ENCODE results near the gene ANKMY2.
"Not testable (repeated sequence)": the region's sequence is repeated elsewhere in the genome, so short reads cannot be mapped to it uniquely, and the experiment has no call there.

The ANKMY2 gene

DNA sequence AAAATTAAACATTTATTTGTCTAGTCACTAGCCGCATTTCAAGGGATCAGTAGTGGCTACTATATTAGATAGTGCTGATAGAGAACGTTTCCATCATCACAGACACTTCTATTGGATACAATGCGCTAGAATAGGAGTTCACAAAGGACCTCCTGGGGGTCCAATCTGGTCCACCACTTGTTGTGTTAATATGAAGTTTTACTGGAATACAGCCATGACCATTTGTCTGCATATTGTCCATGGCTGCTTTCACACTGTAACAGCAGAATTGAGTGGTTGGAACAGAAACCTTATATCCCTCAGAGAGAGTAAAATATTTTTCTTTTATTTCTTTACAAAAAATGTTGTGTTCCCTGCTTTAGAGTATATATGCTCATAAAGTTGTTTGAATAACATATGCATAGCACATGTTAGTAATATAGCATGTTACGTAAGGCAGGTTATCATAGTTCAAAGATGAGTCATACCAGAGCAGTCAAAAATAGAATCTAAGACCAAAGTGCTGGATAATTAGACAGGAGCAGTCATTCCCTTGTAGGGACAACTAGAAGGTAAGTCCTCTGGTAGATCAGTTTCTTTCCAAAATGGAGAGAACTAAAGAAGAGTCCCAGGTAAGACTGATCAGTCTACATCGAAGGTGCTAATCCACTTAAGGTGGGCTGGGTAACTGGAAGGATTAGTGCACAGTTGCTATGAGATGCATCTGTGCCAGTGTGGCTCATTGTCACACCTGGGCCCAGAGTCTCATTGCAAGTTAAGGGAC is 15.3 kb upstream of the ANKMY2 start:
- no peak for DNase-seq (ENCODE audit: low read depth, low spot score)

DNA sequence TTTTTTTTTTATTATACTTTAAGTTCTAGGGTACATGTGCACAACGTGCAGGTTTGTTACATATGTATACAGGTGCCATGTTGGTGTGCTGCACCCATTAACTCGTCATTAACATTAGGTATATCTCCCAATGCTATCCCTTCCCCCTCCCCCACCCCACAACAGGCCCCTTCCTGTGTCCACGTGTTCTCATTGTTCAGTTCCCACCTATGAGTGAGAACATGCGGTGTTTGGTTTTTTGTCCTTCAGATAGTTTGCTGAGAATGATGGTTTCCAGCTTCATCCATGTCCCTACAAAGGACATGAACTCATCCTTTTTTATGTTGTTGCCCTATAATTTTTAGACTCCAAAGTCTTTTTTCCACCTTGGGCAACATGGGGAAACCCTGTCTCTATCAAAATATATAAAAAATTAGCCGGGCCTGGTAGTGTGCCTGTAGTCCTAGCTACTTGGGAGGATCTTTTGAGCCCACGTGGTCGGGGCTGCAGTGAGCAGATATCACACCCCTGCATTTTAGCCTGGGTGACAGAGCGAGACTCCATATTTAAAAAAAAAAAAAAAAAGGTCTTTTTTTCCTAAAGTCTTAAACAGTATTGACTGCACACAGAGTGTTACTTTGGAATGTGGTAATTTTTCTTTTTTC is 14.4 kb upstream of the ANKMY2 start:
- DNase-seq (ENCODE audit: low read depth, low spot score), result not testable (repeated sequence)

More for the DNA sequence above, 15.3 kb upstream of the ANKMY2 start:
- H3K27ac ChIP-seq, result no peak overlapping the region

DNA sequence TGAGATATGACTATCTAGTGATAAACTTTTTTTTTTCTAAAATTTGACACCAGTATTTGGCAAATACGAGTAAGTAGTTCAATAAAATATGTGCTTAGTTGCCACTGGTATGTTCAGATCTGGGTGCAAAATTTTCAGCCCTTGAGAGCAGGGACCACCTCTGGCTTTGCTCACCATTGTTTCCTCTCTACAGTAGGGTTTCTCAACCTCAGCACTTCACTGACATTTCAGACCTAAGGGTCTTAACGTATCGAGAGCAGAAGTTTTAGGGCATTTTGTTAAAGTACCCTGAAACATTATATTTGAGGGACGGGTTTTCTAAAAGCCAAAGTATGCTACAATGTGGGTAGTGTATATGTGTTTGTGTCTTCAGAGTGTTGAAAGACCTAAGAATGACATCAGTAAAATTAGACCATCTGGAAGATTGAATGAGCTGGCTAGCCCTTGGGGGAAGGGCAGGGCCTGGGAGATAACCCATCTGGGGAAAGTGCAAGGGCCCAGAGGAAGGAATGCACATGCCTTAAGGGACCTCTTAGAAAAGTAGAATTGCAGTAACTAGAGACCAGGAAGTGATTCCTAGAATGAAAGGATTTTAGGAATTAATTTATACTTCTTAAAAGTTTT is 12.2 kb upstream of the ANKMY2 start:
- H3K27ac ChIP-seq, result no peak overlapping the region
- no peak for DNase-seq (ENCODE audit: low read depth, low spot score)

More for the DNA sequence above, 14.4 kb upstream of the ANKMY2 start:
- H3K27ac ChIP-seq, result not testable (repeated sequence)

DNA sequence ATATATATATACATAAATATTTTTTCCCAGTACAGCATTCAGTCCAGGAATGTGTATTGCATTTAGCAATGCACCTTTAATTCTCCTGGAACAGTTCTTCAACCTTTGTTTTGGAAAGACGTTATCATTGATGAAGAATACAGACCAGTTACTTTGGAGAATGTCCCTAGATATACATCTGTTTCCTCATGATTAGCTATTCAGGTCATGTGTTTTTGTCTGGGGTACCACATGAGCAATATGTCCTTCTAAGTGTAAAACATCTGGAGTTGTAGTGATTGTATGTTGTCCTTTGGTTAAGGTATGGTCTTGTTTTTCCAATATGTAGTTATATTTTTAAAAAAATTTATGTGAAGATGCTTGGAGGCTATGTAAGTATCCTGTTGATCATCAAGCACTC is 10.6 kb upstream of the ANKMY2 start:
- no peak for DNase-seq (ENCODE audit: low read depth, low spot score)
- H3K27ac ChIP-seq, result no peak overlapping the region

DNA sequence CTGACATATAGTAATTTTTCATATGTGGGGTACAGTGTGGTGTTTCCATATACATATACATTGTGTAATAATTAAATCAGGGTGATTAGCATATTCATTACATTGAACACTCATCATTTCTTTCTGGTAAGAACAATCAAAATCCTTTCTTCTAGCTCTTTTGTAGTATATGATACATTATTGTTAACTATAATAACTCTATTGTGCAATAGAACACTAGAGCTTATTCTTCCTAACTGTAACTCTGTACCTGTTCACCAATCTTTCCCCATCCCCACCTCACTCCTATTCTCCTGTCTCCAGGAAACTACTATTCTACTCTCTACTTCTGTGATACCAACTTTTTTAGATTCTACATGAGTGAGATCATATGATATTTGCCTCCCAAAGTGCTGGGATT is 9.8 kb upstream of the ANKMY2 start:
- no peak overlapping the region for H3K27ac ChIP-seq
- no peak for DNase-seq (ENCODE audit: low read depth, low spot score)

DNA sequence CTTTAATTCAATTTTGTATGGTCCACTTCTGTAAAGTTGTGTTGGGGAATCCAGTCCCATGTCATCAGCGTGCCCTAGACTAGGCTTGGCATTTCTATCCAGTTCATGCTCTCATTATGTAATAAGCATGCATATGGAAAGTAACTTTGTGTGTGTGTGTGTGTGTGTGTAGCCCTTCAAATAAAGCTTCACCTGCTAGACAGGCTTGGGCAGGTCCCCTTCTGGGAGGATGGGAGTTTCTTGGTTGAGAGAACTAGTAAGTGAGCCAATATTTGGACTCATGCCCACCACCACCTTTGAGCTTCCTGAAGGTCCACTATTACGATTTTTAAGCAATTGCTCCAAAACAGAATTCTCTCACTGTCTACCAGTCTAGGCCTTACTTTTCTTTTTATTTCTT is 7.3 kb upstream of the ANKMY2 start:
- peak; percentile 96 for DNase-seq (ENCODE audit: low read depth, low spot score)
- peak overlapping the region; percentile 51 for H3K27ac ChIP-seq

DNA sequence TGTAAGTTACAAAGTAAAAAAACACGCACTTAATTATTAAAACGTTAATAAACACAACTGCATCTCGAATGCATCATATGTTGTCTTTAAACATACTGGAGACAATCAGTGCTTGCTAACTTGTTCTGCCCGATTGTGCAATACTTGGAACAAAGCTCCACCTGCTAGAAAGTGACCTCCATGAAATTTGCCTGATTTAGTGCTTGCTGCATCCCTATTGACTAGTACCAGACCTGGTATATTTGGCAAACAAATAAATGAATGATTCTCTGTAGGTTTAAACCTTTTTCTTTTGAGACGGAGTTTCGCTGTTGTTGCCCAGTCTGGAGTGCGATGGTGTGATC is 6.7 kb upstream of the ANKMY2 start:
- DNase-seq (ENCODE audit: low read depth, low spot score), result no peak

DNA sequence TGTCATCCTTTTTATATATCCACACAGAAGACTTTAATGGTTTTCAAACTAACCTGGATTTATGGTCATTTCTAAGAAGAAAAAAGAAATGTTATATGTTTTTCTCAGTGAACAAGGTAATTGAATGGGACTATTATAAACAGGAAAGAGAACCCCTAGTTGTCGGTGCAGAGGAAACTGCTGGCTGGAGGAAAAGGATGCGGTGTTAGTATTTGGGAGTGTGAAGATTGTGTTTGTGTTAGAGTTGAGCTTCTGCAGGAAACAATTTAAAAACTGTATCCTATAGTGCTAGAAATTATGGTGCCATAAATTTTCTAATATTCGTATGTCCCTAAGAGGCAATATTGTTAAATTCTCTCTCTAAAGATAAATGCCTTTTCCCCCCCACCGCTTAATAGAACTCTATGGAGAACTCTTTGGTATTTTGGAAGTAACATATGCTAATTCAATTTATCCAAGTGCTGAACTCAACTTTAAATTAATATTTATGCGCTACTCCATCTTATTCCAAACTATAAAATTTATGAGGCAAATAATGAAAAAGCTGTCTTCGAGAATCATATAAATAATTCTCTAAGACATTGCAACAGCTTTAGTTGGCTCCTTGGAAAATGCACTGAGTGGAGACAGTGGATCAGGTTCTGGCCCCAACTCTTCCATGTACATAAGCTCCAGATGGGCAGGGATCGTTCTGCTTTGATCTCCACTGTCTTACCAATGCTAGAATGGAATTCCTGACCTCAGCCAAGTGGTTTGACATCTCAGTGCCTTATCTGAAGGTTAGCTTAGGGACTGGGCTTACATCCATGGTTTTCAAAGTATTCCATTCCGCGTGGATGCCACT is 6.1 kb upstream of the ANKMY2 start:
- H3K27ac ChIP-seq, result no peak overlapping the region
- no peak for DNase-seq (ENCODE audit: low read depth, low spot score)

More for the DNA sequence above, 6.7 kb upstream of the ANKMY2 start:
- peak overlapping the region; percentile 51 for H3K27ac ChIP-seq

DNA sequence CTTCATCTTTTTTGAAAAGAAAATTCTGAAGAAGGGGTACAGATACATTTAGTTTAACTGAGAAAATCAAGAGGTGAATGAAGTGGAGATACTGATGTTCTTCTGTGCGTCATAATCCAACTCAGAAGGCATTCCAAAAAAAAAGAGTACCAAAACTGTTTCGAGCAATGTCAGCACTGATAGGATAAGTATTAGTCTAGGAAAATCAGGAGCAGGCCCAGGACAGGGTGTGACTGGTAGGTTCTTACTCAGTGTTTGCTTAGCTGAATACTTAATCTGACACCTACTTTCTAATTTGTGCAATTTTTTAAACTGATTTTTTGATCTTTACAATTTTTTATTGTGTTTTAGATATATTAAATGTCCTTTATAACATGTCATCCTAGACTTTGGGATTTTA is 4.7 kb upstream of the ANKMY2 start:
- peak overlapping the region; percentile 37 for H3K27ac ChIP-seq
- DNase-seq (ENCODE audit: low read depth, low spot score), result no peak

DNA sequence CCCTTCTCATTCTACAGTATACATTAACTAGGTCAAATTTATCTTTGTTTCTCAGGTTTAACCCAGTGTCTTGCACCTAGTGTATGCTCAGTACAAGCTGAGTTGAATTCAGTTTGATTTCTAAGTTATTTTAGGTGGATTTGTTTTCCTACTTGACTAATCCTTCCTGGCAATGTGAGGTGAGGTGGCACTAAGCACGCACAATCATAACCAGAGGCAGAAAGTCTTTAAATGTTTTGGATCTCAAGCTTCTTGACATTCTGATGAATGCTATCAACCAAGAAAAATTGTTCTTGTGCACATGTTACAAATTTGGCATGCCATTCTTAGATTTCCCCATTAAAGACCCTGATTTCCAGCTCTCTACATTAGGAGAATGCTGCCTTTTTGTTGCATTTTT is 3.6 kb upstream of the ANKMY2 start:
- DNase-seq (ENCODE audit: low read depth, low spot score), result no peak
- H3K27ac ChIP-seq, result peak overlapping the region; percentile 37

DNA sequence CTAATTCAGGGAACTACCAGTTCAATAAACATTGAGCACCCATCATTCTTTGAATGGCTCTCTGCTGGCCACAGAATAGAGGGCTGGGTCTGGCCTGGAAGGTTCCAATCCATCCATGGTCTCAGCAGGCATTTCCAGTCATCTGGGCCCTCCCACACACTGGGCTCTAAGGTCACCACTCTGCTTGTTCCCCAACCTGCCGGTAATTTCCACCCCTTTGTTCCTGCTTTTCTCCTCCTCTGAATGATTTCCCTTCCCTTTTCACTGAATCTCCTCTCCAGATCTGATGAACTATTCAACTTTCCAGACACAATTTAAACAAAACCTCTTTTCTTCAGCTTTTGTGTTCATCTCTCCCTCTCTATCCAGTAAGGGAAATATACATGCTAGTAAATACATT is 3.0 kb upstream of the ANKMY2 start:
- H3K27ac ChIP-seq, result peak overlapping the region; percentile 37
- DNase-seq (ENCODE audit: low read depth, low spot score), result no peak

DNA sequence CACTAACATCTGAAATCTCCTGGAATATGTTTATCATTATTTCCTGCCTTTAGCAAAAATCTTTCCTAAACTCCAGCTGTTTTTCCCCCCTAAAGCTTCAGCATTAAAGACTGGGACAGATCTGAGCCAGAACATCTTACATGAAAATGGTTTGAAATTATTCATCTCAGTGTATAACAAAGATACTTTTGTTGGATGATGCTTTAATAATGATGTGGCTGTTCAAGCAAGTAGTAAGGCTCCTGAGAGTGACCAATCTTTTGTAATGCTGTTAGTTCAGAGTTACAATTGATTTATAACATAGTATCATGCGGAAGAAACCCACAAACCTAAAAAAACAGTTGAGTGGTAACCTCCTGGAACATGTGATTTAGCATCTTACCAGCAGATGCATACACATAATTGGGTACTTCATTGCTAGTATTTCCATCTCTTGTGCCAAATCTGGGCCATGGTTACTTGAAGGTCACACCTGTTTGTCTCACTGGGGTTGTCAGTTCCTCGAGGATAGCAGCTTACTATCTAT is 1.9 kb upstream of the ANKMY2 start:
- peak overlapping the region; percentile 6 for H3K27ac ChIP-seq
- DNase-seq (ENCODE audit: low read depth, low spot score), result no peak

DNA sequence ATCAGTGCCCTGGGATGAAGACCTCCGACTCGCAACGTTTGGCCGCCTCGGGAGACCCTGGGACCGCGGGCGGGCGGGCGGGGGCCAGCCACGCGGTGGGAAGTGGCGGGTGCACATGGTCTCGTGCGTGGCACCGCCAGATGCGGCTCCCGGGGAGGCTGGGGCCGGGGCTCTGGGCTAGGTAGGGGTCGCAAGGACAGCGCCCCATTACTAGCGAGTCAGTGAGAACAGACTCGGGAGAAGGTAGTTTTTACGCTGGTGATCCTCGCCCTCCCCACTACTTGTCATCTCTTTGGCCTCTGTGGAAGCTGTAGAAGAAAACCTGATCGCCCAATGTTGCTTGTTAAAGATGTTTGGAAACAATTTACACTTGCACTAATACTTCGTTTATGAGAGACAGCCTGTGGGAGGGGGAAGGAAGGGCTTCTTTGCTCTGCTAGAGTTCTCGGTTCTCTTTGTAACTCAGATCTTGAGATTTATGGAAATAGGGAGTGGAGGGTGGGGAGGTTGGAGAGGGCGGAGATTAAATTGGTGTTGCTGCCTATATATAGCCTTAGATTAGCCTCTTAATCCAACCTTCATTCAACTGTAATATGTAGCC is 1.0 kb upstream of the ANKMY2 start:
- no peak for DNase-seq (ENCODE audit: low read depth, low spot score)

DNA sequence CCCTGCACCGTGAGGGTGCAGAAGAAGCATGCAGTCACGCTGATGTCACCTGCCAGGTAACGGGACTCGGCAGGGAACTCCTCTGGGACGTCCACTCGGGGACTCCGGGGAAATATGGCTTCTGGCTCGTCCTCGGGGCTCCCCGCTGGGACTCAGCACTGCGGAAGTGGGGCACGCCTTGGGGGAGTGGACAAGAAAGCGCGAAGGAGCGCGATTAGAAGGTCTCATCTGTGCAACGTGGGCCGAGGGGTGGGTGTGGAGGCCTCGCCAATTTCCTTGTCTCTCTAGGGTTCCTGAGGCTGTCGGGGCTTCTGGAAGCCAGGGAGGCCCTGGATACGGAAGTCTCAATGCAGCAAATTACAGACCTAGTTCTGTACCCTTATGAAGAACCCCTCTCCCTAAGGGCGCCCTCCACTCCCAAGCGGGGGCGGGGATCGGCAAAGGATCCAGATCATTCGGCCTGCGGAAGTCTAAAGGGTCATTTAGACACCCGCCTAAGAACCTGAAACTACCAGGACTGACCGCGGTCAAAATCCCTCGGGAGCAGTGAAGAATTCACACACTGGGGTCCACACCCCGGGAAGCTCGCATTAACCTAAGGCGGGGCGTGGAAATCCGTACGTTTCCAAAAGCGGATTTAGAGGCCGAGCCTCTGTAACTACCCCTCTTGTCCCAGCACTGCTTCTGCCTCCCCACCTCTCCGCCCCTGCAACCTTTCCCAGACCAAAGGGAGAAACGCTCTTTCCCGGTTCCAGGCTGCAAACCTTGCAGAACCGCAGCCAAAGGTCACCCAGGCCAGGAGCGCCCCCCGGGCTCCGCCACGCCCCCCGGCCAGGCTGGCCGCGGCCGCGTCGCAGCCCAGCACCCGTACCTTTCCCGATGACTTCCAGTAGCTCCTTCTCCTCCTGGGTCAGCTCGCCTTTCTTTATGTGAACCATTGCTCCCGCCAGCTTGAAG is 640 bp downstream of the ANKMY2 start:
- DNase-seq (ENCODE audit: low read depth, low spot score), result no peak
- peak overlapping the region; percentile 75 for H3K27ac ChIP-seq

More for the DNA sequence above, 1.0 kb upstream of the ANKMY2 start:
- peak overlapping the region; percentile 75 for H3K27ac ChIP-seq

DNA sequence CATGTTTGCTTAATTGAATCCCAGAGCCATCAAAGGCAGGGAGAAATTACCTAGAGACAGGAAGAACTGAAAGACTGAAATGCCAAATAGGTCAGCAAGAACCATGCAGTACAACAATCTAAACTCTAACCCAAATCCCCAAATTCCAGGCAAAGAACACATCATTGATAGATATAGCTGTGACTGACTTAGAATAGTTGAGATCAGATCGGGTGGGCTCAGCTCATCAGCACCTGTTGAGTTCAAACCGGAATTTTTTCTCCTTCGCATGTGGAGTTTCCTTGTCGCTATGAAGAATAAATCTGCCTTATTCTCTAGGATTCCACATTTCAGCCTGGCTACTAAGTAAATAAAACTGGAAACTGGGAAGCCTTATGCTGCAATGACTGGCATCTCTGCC is 1.4 kb downstream of the ANKMY2 start:
- no peak overlapping the region for H3K27ac ChIP-seq
- DNase-seq (ENCODE audit: low read depth, low spot score), result no peak

DNA sequence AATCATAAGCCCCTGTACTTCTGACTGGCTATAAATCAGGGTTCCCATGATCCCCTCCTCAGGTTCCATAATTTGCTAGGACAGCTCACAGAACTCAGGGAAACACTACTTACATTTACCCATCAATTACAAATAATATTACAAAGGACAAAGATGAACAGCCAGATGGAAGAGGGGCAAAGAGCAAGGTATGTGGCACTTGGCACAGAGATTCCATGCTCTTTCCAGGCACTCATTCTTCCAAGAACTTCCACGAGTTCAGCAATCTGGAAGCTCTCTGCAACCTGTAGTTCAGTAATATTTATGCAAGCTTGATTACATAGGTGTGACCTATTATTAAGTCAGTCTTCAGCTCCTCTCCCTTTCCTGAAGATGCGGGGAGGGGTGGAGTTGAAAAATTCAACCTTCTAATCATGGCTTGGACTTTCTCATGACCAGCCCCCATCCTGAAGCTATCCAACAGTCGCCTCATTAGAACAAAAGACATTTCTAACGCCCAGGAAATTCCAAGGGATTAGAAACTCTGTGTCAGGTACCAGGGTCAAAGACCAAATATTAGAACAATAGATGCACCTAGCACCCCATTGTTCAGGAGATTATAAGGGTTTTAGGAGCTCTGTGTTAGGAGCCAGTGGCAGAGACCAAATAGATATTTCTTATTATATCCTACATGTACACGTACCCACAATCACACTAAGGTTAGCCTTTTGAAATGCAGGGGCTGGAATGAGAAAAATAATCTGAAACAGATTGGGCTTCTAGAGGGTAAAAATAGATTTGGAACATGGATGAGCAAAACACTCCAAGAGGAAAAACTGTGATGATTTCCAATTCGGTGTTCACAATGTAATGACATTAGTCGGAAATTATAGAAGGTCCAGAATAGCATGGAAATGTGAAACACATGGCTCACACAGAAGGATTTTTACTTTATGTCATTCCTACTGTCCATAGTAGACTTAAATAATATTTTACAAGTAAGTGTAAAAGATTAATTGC is 7.0 kb downstream of the ANKMY2 start:
- no peak overlapping the region for H3K27ac ChIP-seq
- no peak for DNase-seq (ENCODE audit: low read depth, low spot score)

DNA sequence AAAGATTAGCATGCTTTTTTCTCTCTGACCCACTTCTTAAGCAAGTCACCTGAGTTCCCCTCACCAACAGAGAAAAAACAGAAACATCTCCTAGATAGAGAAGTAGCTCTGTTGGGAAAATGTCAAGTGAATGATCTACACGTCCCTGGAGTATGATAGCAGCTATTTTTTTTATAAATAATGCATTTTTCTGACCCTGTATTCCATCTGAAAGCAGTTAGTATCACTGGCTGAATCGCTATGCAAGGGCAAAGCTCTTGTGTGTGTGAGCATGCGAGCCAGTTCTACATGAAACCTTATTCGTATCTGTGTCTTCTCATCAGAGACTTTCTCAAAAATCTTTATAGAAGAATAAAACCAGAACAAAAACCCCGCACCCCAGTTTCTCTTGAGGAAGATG is 8.2 kb downstream of the ANKMY2 start:
- H3K27ac ChIP-seq, result no peak overlapping the region
- no peak for DNase-seq (ENCODE audit: low read depth, low spot score)
